ENCODE results near the gene CXorf58.

The CXorf58 gene

GRCh38 chrX:23907111-23907497, 702 bp upstream of the CXorf58 start:
- ChIA-PET POLR2A (interaction anchor here (1.0 to 2.5 kb wide), 6 partner anchors 113 to 216 kb away, joined by 4 to 8 read pairs (median 6); partner anchors contain the start of genes EIF2S3 and SAT1), CTCF (interaction anchor here (0.6 to 1.1 kb wide), 3 partner anchors 44 to 213 kb away, joined by 3 to 4 read pairs (median 4); no protein-coding TSS in a partner anchor)
- TF ChIP-seq CTBP1 (IDR thresholded peaks at IDR 0.05; ENCODE audit: borderline replicate concordance) (no peak), ARNT (IDR thresholded peaks at IDR 0.05) (no peak), LEF1 (IDR thresholded peaks at IDR 0.05; ENCODE audit: borderline replicate concordance) (no peak), FOXA1 (IDR thresholded peaks at IDR 0.05) (no peak), BHLHE40 (IDR thresholded peaks at IDR 0.05; ENCODE audit: borderline replicate concordance) (no peak), ZNF384 (IDR thresholded peaks at IDR 0.05) (no peak), SP1 (IDR thresholded peaks at IDR 0.05) (no peak), NFRKB (IDR thresholded peaks at IDR 0.05) (no peak), TARDBP (IDR thresholded peaks at IDR 0.05) (no peak), ELF4 (IDR thresholded peaks at IDR 0.05) (no peak), HDGF (IDR thresholded peaks at IDR 0.05; ENCODE audit: borderline replicate concordance) (no peak), FOXK2 (IDR thresholded peaks at IDR 0.05) (no peak), PKNOX1 (IDR thresholded peaks at IDR 0.05) (no peak), SUZ12 (IDR thresholded peaks at IDR 0.05) (no peak), L3MBTL2 (conservative IDR thresholded peaks at IDR 0.05) (no peak), FOXM1 (IDR thresholded peaks at IDR 0.05; ENCODE audit: borderline replicate concordance) (no peak)
- no peak for DNase-seq (ENCODE audit: extremely low spot score)

GRCh38 chrX:23908219-23909004, 606 bp downstream of the CXorf58 start:
- DNase-seq (ENCODE audit: extremely low spot score): no peak
- CTCF ChIA-PET: interaction anchor here (0.6 to 1.3 kb wide), 4 partner anchors 122 to 266 kb away, joined by 3 to 6 read pairs (median 4); partner anchors contain the start of gene SAT1
- no peak for TF ChIP-seq FOXA1 (IDR thresholded peaks at IDR 0.05)
- no peak for TF ChIP-seq ELF4 (IDR thresholded peaks at IDR 0.05)
- no peak for TF ChIP-seq HDGF (IDR thresholded peaks at IDR 0.05; ENCODE audit: borderline replicate concordance)
- no peak for TF ChIP-seq ARNT (IDR thresholded peaks at IDR 0.05)
- TF ChIP-seq L3MBTL2 (conservative IDR thresholded peaks at IDR 0.05): no peak
- TF ChIP-seq FOXK2 (IDR thresholded peaks at IDR 0.05): no peak
- TF ChIP-seq FOXM1 (IDR thresholded peaks at IDR 0.05; ENCODE audit: borderline replicate concordance): no peak
- no peak for TF ChIP-seq ZNF384 (IDR thresholded peaks at IDR 0.05)
- TF ChIP-seq NFRKB (IDR thresholded peaks at IDR 0.05): no peak
- no peak for TF ChIP-seq BHLHE40 (IDR thresholded peaks at IDR 0.05; ENCODE audit: borderline replicate concordance)
- TF ChIP-seq CTBP1 (IDR thresholded peaks at IDR 0.05; ENCODE audit: borderline replicate concordance): no peak
- no peak for TF ChIP-seq PKNOX1 (IDR thresholded peaks at IDR 0.05)
- TF ChIP-seq SUZ12 (IDR thresholded peaks at IDR 0.05): no peak
- no peak for TF ChIP-seq LEF1 (IDR thresholded peaks at IDR 0.05; ENCODE audit: borderline replicate concordance)
- no peak for TF ChIP-seq SP1 (IDR thresholded peaks at IDR 0.05)
- no peak for TF ChIP-seq TARDBP (IDR thresholded peaks at IDR 0.05)
- POLR2A ChIA-PET: interaction anchor here (0.9 to 2.5 kb wide), 3 partner anchors 145 to 147 kb away, joined by 3 to 8 read pairs (median 7); partner anchors contain the start of gene EIF2S3

- ChIA-PET POLR2A (no interaction called here), CTCF (interaction anchor here (0.6 to 1.3 kb wide), 2 partner anchors 43 to 143 kb away, joined by 3 to 4 read pairs; no protein-coding TSS in a partner anchor)
- DNase-seq (ENCODE audit: extremely low spot score): no peak
- no peak for TF ChIP-seq ZNF384 (IDR thresholded peaks at IDR 0.05)
- TF ChIP-seq FOXM1 (IDR thresholded peaks at IDR 0.05; ENCODE audit: borderline replicate concordance): no peak
- no peak for TF ChIP-seq ELF4 (IDR thresholded peaks at IDR 0.05)
- TF ChIP-seq L3MBTL2 (conservative IDR thresholded peaks at IDR 0.05): no peak
- no peak for TF ChIP-seq NFRKB (IDR thresholded peaks at IDR 0.05)
- TF ChIP-seq FOXK2 (IDR thresholded peaks at IDR 0.05): no peak
- no peak for TF ChIP-seq HDGF (IDR thresholded peaks at IDR 0.05; ENCODE audit: borderline replicate concordance)
- no peak for TF ChIP-seq TARDBP (IDR thresholded peaks at IDR 0.05)
- no peak for TF ChIP-seq FOXA1 (IDR thresholded peaks at IDR 0.05)
- no peak for TF ChIP-seq LEF1 (IDR thresholded peaks at IDR 0.05; ENCODE audit: borderline replicate concordance)
- no peak for TF ChIP-seq CTBP1 (IDR thresholded peaks at IDR 0.05; ENCODE audit: borderline replicate concordance)
- no peak for TF ChIP-seq ARNT (IDR thresholded peaks at IDR 0.05)
- TF ChIP-seq SP1 (IDR thresholded peaks at IDR 0.05): no peak
- no peak for TF ChIP-seq PKNOX1 (IDR thresholded peaks at IDR 0.05)
- TF ChIP-seq SUZ12 (IDR thresholded peaks at IDR 0.05): no peak
- no peak for TF ChIP-seq BHLHE40 (IDR thresholded peaks at IDR 0.05; ENCODE audit: borderline replicate concordance)
Measured at GRCh38 chrX:23911126-23911835, 3.5 kb downstream of the CXorf58 start.

- no peak for DNase-seq (ENCODE audit: extremely low spot score)
- ChIA-PET CTCF (no interaction called here), POLR2A (interaction anchor here (1.0 kb wide), 1 partner anchor 136 kb away, joined by 3 read pairs; the partner anchor contains the start of gene EIF2S3)
- no peak for TF ChIP-seq BHLHE40 (IDR thresholded peaks at IDR 0.05; ENCODE audit: borderline replicate concordance)
- TF ChIP-seq HDGF (IDR thresholded peaks at IDR 0.05; ENCODE audit: borderline replicate concordance): no peak
- no peak for TF ChIP-seq TARDBP (IDR thresholded peaks at IDR 0.05)
- no peak for TF ChIP-seq ELF4 (IDR thresholded peaks at IDR 0.05)
- TF ChIP-seq PKNOX1 (IDR thresholded peaks at IDR 0.05): no peak
- TF ChIP-seq L3MBTL2 (conservative IDR thresholded peaks at IDR 0.05): no peak
- no peak for TF ChIP-seq SUZ12 (IDR thresholded peaks at IDR 0.05)
- no peak for TF ChIP-seq NFRKB (IDR thresholded peaks at IDR 0.05)
Measured at GRCh38 chrX:23919148-23919547, 11.3 kb downstream of the CXorf58 start.
